Mammary epithelial cell (primary cell): ENCODE measurements around the gene CAMTA1.

Experiments used
- CTCF ChIP-seq, 2 donors: IDR thresholded peaks in 1 of 2; conservative IDR thresholded peaks in 1 of 2; 2 replicates each; pipeline ENCODE4 v1.5.1; 2011 to 2012; ENCODE audit warnings: inconsistent platforms in 2 of 2, low read length in 2 of 2, mild to moderate bottlenecking in 2 of 2, control low read depth in 1 of 2, low read depth in 1 of 2; ENCODE audit not compliant: insufficient read depth in 1 of 2; ENCODE audit errors: extremely low read depth in 1 of 2
- EZH2 ChIP-seq: IDR thresholded peaks from 2 replicates; pipeline ENCODE4 v1.6.1; 2012; ENCODE audit warnings: low read length, inconsistent platforms, borderline replicate concordance

GRCh38 chr1:7327849-7328248 lies 542.6 kb downstream of the CAMTA1 start:
- TF ChIP-seq CTCF (conservative IDR thresholded peaks at IDR 0.05 in 1 of 2, IDR thresholded peaks at IDR 0.05 in 1 of 2; ENCODE audit: extremely low read depth in 1 of 2, insufficient read depth in 1 of 2, low read depth in 1 of 2, low read length in 2 of 2): no peak
- no peak for TF ChIP-seq EZH2
